Esophagus muscularis mucosa (tissue), 3 donors: ENCODE results near the gene LARGE1.

Source experiments
- CTCF ChIP-seq, 3 experiments: fragments of 200-600 bp in 2 of 3; fragments of 450-650 bp in 1 of 3; sonication (generic) in 2 of 3; IDR thresholded peaks; one replicate each; pipeline ENCODE4 v1.5.1; 2017 to 2019; ENCODE audit warnings: antibody characterized with exemption in 3 of 3, mild to moderate bottlenecking in 2 of 3, moderate library complexity in 1 of 3
- POLR2AphosphoS5 ChIP-seq, 2 donors: sonication (generic); formaldehyde crosslinking; IDR thresholded peaks; one replicate each; pipeline ENCODE4 v1.6.1; 2017; ENCODE audit warnings: antibody characterized with exemption in 2 of 2

- TF ChIP-seq CTCF (IDR thresholded peaks at IDR 0.05): no peak
- no peak for TF ChIP-seq POLR2AphosphoS5 (IDR thresholded peaks at IDR 0.05)
Measured at GRCh38 chr22:33860386-33860785, 59.9 kb downstream of the LARGE1 start.
